OCI-LY1 (cell line): ENCODE data around the gene EIPR1.

Experiments used
- CTCF ChIP-seq: fragments of 200-600 bp; sonication (generic), shearing (Covaris generic); IDR thresholded peaks from 2 replicates; pipeline ENCODE4 v1.5.1; 2017; ENCODE audit warnings: mild to moderate bottlenecking, antibody characterized with exemption, low read length, moderate library complexity, mixed read lengths
- EZH2 ChIP-seq: fragments of 200-600 bp; sonication (generic), shearing (Covaris generic); IDR thresholded peaks from 2 replicates; pipeline ENCODE4 v1.8.0; 2017; ENCODE audit warnings: borderline replicate concordance, mixed run types, mild to moderate bottlenecking, antibody characterized with exemption, low read length, moderate library complexity, mixed read lengths

GRCh38 chr2:3189076-3189591, 188.5 kb downstream of the EIPR1 start:
- TF ChIP-seq EZH2 (no peak), CTCF (no peak)
